ENCODE results near the gene CD99. TPM values are rescaled to one million over a fixed set of nuclear protein-coding genes. Genes with fewer than 3 reads are reported as not detected.

Gene CD99
- polyA plus RNA-seq (ENCODE audit: insufficient read length in 3 of 3) = 100 to 1,000 TPM; 189 to 220 (median 206) TPM

GRCh38 chrX:2690856-2691542 lies at the start of gene CD99:
Gene CD99 (plus strand): TSS chrX:2691295. CDS start chrX:2691361, 66 bp downstream.
- peak; percentile 58 to 72 (median 66) for DNase-seq (ENCODE audit: low read depth in 3 of 3, low spot score in 2 of 3)

- DNase-seq (ENCODE audit: low read depth in 3 of 3, low spot score in 2 of 3) = no peak
Measured at GRCh38 chrX:2642146-2642545, 48.9 kb upstream of the CD99 start.

- DNase-seq (ENCODE audit: low read depth in 3 of 3, low spot score in 2 of 3) = no peak
Measured at GRCh38 chrX:2642791-2643190, 48.3 kb upstream of the CD99 start.

GRCh38 chrX:2643880-2644279 lies 47.2 kb upstream of the CD99 start:
- DNase-seq (ENCODE audit: low read depth in 3 of 3, low spot score in 2 of 3) = no peak

GRCh38 chrX:2645563-2645962 lies 45.5 kb upstream of the CD99 start:
- DNase-seq (ENCODE audit: low read depth in 3 of 3, low spot score in 2 of 3) = no peak

- no peak for DNase-seq (ENCODE audit: low read depth in 3 of 3, low spot score in 2 of 3)
Measured at GRCh38 chrX:2647627-2648026, 43.5 kb upstream of the CD99 start.

- no peak for DNase-seq (ENCODE audit: low read depth in 3 of 3, low spot score in 2 of 3)
Measured at GRCh38 chrX:2650037-2650436, 41.1 kb upstream of the CD99 start.

GRCh38 chrX:2650865-2651264 lies 40.2 kb upstream of the CD99 start:
- DNase-seq (ENCODE audit: low read depth in 3 of 3, low spot score in 2 of 3) = no peak

GRCh38 chrX:2652106-2652505 lies 39.0 kb upstream of the CD99 start:
- no peak for DNase-seq (ENCODE audit: low read depth in 3 of 3, low spot score in 2 of 3)

GRCh38 chrX:2654436-2655340 lies 36.4 kb upstream of the CD99 start:
- DNase-seq (ENCODE audit: low read depth in 3 of 3, low spot score in 2 of 3) = no peak

GRCh38 chrX:2656257-2656836 lies 34.7 kb upstream of the CD99 start:
- no peak for DNase-seq (ENCODE audit: low read depth in 3 of 3, low spot score in 2 of 3)

GRCh38 chrX:2657532-2658113 lies 33.5 kb upstream of the CD99 start:
- DNase-seq (ENCODE audit: low read depth in 3 of 3, low spot score in 2 of 3) = no peak

GRCh38 chrX:2658585-2659292 lies 32.4 kb upstream of the CD99 start:
- DNase-seq (ENCODE audit: low read depth in 3 of 3, low spot score in 2 of 3) = no peak

- no peak for DNase-seq (ENCODE audit: low read depth in 3 of 3, low spot score in 2 of 3)
Measured at GRCh38 chrX:2662586-2662985, 28.5 kb upstream of the CD99 start.

GRCh38 chrX:2664502-2664901 lies 26.6 kb upstream of the CD99 start:
- DNase-seq (ENCODE audit: low read depth in 3 of 3, low spot score in 2 of 3) = peak; percentile 42 to 52 (median 47)

- DNase-seq (ENCODE audit: low read depth in 3 of 3, low spot score in 2 of 3) = no peak
Measured at GRCh38 chrX:2665387-2666304, 25.4 kb upstream of the CD99 start.

- DNase-seq (ENCODE audit: low read depth in 3 of 3, low spot score in 2 of 3) = no peak
Measured at GRCh38 chrX:2666491-2666890, 24.6 kb upstream of the CD99 start.

GRCh38 chrX:2670978-2671377 lies 20.1 kb upstream of the CD99 start:
- no peak for DNase-seq (ENCODE audit: low read depth in 3 of 3, low spot score in 2 of 3)

GRCh38 chrX:2672084-2672483 lies 19.0 kb upstream of the CD99 start:
- no peak for DNase-seq (ENCODE audit: low read depth in 3 of 3, low spot score in 2 of 3)
